RWPE2 (cell line): ENCODE data around the gene PSTK.

Experiments used
- ATAC-seq: fragments of 200-7000 bp; cut with Tn5 transposase; 3 replicates; pipeline ENCODE4 v1.9.1; 2021; ENCODE audit warnings: low read depth
- DNase-seq: peaks from one replicate; pipeline ENCODE4 v3.0.0-alpha.2; 2020; ENCODE audit warnings: low spot score
- H3K27ac ChIP-seq: fragments of 450-650 bp; 2 replicates; pipeline ENCODE4 v1.5.1; 2017; ENCODE audit warnings: mild to moderate bottlenecking; ENCODE audit not compliant: poor library complexity, severe bottlenecking
- H3K27me3 ChIP-seq: fragments of 250-450 bp; sonication (Bioruptor Pico); 2 replicates; pipeline ENCODE4 v1.5.1; 2021; ENCODE audit warnings: mild to moderate bottlenecking, moderate library complexity; ENCODE audit not compliant: insufficient read depth, poor library complexity, severe bottlenecking
- H3K36me3 ChIP-seq: fragments of 250-450 bp; sonication (Bioruptor Pico); 2 replicates; pipeline ENCODE4 v1.5.1; 2020; ENCODE audit warnings: low read depth, mild to moderate bottlenecking, moderate library complexity
- H3K4me1 ChIP-seq: fragments of 250-450 bp; sonication (Bioruptor Pico); 2 replicates; pipeline ENCODE4 v1.5.1; 2021; ENCODE audit warnings: mild to moderate bottlenecking, moderate library complexity; ENCODE audit not compliant: insufficient read depth, poor library complexity, severe bottlenecking
- H3K4me3 ChIP-seq: fragments of 250-450 bp; sonication (Bioruptor Pico); 2 replicates; pipeline ENCODE4 v1.5.1; 2021; ENCODE audit warnings: mild to moderate bottlenecking, moderate library complexity; ENCODE audit not compliant: severe bottlenecking
- H3K9me3 ChIP-seq: fragments of 250-450 bp; sonication (Bioruptor Pico); 2 replicates; pipeline ENCODE4 v1.5.1; 2021; ENCODE audit warnings: mild to moderate bottlenecking, moderate library complexity; ENCODE audit not compliant: severe bottlenecking
- TF ChIP-seq, protein P1 (sequence below): fragments of 450-650 bp; IDR thresholded peaks from one replicate; pipeline ENCODE4 v1.5.1; 2017; ENCODE audit warnings: mild to moderate bottlenecking, moderate library complexity; ENCODE audit not compliant: poor library complexity, severe bottlenecking

The PSTK gene

DNA sequence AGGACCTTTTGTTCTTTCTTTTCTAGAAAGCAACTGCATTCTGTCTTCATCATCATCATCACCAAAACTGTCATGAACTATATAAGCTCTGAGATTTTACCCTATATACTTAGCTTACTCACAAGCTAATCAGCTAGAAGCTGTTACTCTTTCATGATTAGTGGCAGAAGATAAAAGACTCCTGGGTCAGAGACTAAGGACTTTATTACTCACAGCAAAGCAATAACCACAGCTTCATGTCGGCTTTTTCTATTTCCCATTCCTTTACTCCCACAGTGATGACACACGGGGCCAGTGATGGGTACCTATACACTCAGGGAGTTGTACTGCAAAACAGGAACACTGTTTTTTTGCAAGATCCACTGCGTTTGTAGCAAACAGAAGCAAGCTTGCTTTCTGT lies 17.8 kb upstream of the PSTK start:
- no peak overlapping the region for H3K27ac ChIP-seq
- ATAC-seq (no peak), DNase-seq (no peak)
- no peaks in the 10 kb centered on the region for H3K36me3 ChIP-seq
- H3K27me3 ChIP-seq = no peaks in the 10 kb centered on the region
- H3K9me3 ChIP-seq = no peaks in the 10 kb centered on the region
- H3K4me3 ChIP-seq = no peak overlapping the region
- peaks cover 5% of the 10 kb centered on the region for H3K4me1 ChIP-seq
- TF ChIP-seq, protein P1, sequence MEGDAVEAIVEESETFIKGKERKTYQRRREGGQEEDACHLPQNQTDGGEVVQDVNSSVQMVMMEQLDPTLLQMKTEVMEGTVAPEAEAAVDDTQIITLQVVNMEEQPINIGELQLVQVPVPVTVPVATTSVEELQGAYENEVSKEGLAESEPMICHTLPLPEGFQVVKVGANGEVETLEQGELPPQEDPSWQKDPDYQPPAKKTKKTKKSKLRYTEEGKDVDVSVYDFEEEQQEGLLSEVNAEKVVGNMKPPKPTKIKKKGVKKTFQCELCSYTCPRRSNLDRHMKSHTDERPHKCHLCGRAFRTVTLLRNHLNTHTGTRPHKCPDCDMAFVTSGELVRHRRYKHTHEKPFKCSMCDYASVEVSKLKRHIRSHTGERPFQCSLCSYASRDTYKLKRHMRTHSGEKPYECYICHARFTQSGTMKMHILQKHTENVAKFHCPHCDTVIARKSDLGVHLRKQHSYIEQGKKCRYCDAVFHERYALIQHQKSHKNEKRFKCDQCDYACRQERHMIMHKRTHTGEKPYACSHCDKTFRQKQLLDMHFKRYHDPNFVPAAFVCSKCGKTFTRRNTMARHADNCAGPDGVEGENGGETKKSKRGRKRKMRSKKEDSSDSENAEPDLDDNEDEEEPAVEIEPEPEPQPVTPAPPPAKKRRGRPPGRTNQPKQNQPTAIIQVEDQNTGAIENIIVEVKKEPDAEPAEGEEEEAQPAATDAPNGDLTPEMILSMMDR = no peak

DNA sequence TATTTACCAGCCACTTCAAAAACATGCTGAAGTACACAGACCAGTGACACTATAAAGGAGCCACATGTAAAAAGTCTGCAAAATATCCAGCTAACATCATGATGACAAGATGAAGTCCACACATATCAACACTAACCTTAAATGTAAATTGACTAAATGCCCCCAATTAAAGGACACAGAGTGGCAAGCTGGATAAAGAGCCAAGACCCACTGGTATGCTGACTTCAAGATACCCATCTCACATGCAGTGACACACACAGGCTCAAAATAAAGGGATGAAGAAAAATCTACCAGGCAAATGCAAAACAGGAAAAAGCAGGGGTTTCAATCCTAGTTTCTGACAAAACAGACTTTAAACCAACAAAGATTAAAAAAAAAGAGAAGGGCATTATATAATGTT lies 13.3 kb upstream of the PSTK start:
- H3K36me3 ChIP-seq = no peaks in the 10 kb centered on the region
- H3K9me3 ChIP-seq = no peaks in the 10 kb centered on the region
- ATAC-seq (no peak), DNase-seq (no peak)
- no peaks in the 10 kb centered on the region for H3K27me3 ChIP-seq
- TF ChIP-seq, protein P1 = no peak
- no peak overlapping the region for H3K27ac ChIP-seq
- H3K4me1 ChIP-seq = no peaks in the 10 kb centered on the region
- H3K4me3 ChIP-seq = no peak overlapping the region

DNA sequence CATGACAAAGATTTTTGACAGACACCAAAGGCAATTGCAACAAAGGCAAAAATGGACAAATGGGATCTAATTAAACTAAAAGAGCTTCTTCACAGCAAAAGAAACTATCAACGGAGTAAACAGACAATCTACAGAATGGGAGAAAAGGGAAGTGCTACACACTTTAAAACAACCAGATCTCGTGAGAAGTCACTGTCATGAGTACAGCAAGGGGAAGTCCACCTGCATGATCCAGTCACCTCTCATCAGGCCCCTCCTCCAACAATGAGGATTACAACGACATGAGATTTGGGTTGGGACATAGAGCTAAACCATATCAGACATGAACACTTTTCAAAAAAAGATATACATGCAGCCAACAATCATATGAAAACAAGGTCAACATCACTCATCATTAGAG lies 11.5 kb upstream of the PSTK start:
- no peak overlapping the region for H3K27ac ChIP-seq
- no peaks in the 10 kb centered on the region for H3K36me3 ChIP-seq
- H3K4me3 ChIP-seq = no peak overlapping the region
- no peaks in the 10 kb centered on the region for H3K9me3 ChIP-seq
- TF ChIP-seq, protein P1 = no peak
- no peaks in the 10 kb centered on the region for H3K27me3 ChIP-seq
- H3K4me1 ChIP-seq = no peaks in the 10 kb centered on the region
- DNase-seq (no peak), ATAC-seq (no peak)

DNA sequence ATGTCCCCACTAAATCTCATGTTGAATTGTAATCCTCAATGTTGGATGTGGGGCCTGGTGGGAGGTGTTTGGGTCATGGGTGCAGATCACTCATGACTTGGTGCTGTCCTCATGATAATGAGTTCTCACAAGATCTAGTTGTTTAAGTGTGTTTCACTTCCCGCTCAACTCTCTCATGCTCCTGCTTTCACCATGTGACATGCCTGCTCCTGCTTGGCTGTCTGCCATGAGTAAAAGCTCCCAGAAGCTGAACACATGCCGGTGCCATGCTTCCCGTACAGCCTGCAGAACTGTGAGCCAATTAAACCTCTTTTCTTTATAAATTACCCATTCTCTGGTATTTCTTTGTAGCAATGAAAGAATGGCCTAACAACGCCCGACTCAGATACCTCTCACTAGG lies 6.2 kb upstream of the PSTK start:
- TF ChIP-seq, protein P1 = no peak
- DNase-seq (no peak), ATAC-seq (no peak)
- no peak overlapping the region for H3K4me3 ChIP-seq
- H3K27me3 ChIP-seq = no peaks in the 10 kb centered on the region
- no peaks in the 10 kb centered on the region for H3K4me1 ChIP-seq
- H3K27ac ChIP-seq = no peak overlapping the region
- H3K9me3 ChIP-seq = no peaks in the 10 kb centered on the region
- no peaks in the 10 kb centered on the region for H3K36me3 ChIP-seq

DNA sequence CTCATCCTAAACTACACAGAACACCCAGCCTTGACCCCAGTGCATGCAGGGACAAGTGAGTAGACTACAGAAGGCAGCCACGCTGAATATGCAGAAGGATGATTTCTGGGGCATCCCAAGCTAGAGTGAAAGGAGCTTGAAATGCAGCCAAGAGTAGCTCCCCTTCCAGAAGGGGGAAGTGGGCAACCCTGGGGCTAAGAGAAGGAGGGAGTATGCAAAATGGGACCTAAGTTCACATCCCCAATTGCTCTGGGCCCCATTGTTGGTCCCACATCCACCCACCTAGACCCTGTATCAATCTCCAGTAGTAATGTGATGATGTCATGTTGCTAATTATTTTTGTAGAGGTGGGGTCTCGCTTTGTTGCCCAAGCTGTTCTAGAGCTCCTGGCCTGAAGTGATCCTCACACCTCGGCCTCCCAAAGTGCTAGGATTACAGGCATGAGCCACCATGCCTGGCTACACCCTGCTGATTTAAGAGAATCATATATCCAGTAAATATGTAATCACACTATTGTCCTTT lies 5.6 kb upstream of the PSTK start:
- no peaks in the 10 kb centered on the region for H3K4me1 ChIP-seq
- TF ChIP-seq, protein P1 = no peak
- no peak overlapping the region for H3K27ac ChIP-seq
- no peak for DNase-seq
- no peak overlapping the region for H3K4me3 ChIP-seq
- no peaks in the 10 kb centered on the region for H3K36me3 ChIP-seq
- H3K27me3 ChIP-seq = no peaks in the 10 kb centered on the region
- no peak for ATAC-seq
- H3K9me3 ChIP-seq = no peaks in the 10 kb centered on the region
